ENCODE data around the gene CHPF2.

The CHPF2 gene

GRCh38 chr7:151235091-151235787 is 3.0 kb downstream of the CHPF2 start:
- no peak for DNase-seq

GRCh38 chr7:151236406-151236805 is 4.1 kb downstream of the CHPF2 start:
- no peak for DNase-seq

DNA sequence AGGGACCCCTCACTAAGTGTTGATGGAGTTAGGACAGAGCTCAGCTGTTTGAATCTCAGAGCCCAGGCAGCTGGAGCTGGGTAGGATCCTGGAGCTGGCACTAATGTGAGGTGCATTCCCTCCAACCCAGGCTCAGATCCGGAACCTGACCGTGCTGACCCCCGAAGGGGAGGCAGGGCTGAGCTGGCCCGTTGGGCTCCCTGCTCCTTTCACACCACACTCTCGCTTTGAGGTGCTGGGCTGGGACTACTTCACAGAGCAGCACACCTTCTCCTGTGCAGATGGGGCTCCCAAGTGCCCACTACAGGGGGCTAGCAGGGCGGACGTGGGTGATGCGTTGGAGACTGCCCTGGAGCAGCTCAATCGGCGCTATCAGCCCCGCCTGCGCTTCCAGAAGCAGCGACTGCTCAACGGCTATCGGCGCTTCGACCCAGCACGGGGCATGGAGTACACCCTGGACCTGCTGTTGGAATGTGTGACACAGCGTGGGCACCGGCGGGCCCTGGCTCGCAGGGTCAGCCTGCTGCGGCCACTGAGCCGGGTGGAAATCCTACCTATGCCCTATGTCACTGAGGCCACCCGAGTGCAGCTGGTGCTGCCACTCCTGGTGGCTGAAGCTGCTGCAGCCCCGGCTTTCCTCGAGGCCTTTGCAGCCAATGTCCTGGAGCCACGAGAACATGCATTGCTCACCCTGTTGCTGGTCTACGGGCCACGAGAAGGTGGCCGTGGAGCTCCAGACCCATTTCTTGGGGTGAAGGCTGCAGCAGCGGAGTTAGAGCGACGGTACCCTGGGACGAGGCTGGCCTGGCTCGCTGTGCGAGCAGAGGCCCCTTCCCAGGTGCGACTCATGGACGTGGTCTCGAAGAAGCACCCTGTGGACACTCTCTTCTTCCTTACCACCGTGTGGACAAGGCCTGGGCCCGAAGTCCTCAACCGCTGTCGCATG is 5.2 kb downstream of the CHPF2 start:
- DNase-seq, result no peak

DNA sequence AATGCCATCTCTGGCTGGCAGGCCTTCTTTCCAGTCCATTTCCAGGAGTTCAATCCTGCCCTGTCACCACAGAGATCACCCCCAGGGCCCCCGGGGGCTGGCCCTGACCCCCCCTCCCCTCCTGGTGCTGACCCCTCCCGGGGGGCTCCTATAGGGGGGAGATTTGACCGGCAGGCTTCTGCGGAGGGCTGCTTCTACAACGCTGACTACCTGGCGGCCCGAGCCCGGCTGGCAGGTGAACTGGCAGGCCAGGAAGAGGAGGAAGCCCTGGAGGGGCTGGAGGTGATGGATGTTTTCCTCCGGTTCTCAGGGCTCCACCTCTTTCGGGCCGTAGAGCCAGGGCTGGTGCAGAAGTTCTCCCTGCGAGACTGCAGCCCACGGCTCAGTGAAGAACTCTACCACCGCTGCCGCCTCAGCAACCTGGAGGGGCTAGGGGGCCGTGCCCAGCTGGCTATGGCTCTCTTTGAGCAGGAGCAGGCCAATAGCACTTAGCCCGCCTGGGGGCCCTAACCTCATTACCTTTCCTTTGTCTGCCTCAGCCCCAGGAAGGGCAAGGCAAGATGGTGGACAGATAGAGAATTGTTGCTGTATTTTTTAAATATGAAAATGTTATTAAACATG is 6.0 kb downstream of the CHPF2 start:
- no peak for DNase-seq

DNA sequence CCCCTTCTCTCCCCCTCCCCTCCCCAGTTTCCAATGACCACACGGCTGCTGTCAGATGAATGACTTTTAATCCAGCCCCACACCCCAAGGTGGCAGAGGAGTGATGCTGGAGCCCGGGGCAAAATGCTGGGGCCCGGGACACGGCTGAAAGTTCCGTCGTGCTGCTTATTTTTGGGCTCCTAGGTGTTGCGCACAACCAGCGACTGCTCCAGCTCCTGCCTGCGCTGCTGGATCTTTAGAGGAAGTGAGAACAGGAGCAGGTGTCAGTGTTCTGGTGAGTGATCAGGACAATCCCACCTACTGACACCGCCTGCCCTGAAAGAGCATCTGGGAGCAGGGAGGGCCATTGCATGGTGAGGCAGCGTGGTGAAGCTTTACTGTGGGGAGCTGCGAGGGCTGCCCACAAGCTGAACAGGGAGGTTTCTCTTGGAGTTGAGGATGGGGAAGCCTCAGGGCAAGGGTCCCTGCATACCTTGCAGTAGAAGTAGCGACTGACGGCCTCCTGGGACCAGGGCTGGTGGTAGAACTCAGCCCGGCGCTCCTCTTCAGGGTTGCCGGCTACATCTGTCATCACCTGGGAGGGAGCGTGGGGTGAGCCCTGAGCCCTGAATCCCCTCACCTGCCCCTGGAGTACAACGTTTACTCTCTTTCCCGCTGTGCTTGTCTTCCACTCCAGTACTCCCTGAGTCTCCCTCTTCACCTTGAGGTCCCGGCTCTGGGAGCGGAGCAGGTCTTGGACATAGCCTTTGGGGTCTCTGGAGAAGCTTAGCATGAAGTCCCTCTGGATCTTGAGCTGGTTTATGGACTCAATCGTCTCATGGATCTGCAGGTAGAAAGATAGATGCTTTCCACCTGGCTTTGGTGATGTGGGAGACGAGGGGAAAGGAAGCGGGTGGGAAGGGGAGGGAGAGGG is 6.9 kb downstream of the CHPF2 start:
- no peak for DNase-seq

GRCh38 chr7:151239837-151240459 is 7.7 kb downstream of the CHPF2 start:
- DNase-seq, result no peak

DNA sequence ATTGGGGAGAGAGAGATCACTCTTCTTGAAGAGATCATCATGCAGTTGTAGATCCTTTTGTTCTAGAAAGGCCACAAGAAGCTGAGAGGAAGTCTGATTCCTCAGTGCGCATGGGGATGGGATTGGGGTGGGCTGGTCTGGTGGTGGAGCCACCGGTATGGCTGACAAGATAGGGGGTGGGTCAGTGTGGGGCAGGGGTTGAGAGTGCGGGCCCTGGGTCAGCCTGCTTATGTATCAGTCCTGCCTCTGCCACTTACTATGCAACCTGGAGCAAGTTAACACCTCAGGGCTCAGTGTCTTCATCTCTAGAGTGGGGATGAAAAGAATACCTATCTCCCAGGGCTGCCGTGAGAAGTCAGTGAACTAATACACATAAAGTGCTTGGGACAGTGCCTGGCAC is 8.3 kb downstream of the CHPF2 start:
- no peak for DNase-seq

DNA sequence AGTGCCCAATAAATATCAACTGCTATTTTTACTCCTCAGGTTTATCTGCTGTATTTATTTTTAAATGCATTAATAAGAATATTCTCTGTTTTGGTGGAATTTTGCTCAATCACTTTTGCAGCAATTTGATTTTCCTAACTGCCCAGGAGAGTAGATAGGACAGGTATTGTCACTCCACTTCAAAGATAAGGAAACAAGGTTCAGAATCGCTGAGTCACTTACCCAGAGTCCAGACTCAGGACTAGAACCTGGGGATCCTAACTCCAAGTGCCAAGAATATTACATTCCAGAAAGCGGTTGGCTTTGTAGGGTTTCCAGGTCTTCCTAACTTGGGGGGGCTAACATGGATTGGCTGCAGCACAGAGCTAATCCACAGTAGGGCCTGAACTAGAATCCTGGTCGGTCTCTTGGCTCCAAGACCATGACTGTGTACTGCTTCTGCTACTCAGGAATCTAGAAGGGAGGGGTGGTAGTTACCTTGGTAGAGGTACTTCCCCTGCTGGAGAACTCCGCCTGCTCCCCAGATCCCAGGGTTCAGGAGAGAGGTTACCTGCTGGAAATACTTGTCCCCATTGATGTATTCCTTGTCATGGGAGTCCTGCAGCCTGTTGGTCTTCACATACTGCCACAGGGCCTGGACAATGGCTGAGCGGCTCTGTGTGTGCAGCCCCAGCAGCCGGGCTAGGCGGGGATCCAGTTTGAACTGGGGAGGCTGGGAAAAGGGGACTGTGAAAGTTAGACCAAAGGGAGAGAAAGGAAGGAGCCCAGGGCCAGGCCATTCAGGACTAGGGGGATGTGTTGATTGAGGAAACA is 8.9 kb downstream of the CHPF2 start:
- DNase-seq, result no peak

GRCh38 chr7:151241755-151242096 is 9.4 kb downstream of the CHPF2 start:
- DNase-seq, result no peak

DNA sequence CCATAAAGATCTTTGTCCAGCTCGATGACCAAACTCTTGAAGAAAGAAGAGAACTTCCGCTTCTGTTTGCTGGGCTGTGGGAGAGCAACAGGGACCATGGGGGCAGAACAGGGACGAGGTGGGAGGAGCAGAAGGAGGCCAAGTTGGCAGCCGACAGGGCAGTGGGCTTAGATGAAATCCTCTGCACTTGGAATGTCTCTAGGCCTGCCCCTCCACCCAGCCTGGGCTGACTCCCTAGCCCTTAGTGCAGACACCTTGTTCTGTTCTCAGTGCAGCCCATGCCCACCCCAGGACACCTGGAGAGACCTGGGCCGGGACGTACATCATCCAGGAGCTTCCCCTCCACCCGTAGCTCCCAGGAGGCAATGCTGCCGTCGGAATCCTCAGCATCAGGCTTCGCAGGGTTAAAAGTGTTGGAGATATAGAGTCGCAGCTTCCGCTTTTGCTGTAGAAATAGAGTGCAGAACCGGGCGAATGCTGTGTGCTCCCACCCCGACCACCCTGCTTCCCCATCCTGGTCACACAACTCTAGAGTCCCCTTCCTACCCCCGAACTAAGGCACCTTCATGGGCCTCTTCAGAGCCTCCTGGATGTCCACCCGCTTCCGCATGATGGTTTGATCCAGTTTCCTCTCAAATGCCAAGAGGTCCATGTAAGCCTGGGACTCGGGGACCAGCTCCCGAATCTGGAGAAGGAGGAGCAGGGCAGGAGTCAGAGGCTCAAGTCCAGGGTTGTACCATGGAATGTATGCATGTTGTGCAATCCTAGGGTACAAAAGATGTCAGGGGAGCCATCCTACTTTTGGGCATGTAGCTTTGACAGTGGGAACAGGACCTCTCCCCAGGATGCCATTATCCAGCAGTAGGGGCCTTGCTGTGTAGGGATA is 10.1 kb downstream of the CHPF2 start:
- DNase-seq, result no peak

DNA sequence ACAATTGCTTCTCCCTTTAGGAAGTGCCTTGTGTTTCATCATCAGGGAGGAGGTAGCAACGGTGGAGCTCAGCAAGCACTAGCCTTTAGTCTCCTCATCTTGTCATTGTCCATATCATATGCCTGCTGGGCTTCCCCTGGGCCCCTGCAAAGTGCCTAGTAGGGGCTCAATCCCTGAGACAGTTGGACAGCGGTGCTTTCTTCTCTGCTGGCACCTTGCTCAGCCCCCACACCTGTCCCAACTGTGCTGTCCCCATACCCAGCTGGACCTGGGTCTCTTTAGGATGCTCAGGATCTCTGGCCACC is 10.7 kb downstream of the CHPF2 start:
- no peak for DNase-seq

GRCh38 chr7:151243408-151244195 is 11.3 kb downstream of the CHPF2 start:
- peak; percentile 24 for DNase-seq

- DNase-seq, result peak; percentile 70
These were observed 12.0 kb downstream of the CHPF2 start for GRCh38 chr7:151244196-151244840.

- DNase-seq, result no peak
These were observed 12.6 kb downstream of the CHPF2 start for GRCh38 chr7:151244841-151245346.

DNA sequence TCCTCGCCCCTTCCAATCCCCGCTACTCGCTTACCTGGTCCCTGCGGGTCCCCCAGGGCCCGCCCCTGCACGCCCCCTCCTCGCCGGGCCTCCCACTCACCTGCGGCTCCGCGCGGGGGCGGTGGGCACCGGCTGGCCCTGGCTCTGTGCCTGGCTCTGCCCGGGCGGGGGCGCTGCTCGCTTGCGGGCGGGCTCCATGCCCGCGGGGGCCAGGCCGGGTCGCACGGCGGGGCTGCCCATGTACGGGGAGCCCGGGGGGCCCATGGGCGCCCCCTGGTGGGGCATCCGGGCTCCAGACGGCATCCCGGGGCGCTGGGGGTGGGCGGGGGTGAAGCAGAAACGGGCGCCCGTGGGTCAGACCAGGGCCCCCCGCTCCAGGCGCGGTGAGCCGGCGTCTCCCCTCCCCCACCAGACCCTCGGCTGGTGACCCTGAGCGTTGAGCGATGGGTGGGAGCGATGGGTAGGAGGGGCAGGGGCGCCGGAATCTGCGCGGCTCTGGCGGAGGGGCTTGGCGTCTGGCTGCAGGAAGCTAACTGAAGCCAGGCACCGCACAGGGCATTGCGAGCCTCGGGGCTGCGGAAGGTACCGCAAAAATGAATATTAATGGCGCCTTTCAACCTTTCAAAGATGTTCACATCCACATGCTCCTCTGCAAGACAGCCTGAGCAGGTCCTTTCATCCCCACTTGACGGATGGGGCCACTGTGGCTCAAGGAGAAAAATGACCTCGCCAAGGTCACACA is 13.2 kb downstream of the CHPF2 start:
- DNase-seq, result peak; percentile 50

GRCh38 chr7:151246102-151246850 is 14.0 kb downstream of the CHPF2 start:
- DNase-seq, result no peak

DNA sequence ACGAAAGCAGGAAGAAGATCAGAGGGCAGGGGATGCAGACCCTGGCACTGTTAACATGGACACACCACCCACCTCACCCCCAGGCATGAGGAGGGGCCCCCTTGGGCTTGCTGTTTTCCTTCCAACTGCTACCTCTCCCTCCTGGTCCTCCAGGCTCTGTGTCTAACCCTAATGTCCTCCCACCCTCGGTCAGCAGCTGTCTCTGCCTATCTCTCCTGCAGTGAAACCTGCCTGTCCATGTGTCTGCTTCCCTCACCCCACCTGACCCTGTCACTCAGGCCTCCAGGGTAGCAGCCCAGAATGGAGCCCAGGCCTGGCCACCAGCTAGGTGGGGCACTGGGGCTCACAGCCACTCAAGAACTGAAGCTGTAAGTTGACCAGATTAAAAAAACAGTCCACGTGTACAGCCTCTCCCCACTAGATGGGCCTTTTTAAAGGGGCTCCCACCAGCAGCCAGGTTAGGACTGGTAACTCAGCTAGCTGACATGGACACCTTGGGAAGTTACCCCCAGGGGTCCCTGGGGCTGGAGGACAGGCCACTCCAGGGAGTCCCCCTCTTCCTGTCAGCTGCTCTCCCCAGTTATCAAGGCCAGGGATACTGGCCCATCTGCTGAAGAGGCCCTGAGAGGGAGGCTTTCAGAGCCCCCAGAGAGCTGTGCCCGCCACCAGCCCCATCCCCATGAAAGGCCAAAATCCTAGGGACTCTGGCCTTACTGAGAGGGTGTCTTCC is 14.7 kb downstream of the CHPF2 start:
- DNase-seq, result no peak
